Transverse colon (tissue), 4 donors: Measurements from ENCODE around the gene SYT1. TPM values are rescaled to one million over a fixed set of nuclear protein-coding genes. Genes with fewer than 3 reads are reported as not detected.

Experiments used
- DNase-seq: peaks from one replicate; pipeline ENCODE4 v3.0.0-alpha.2; 2019
- H3K27ac ChIP-seq, 4 donors: fragments of 200-600 bp; sonication (generic); 2 replicates each; pipeline ENCODE4 v1.5.1; 2016 to 2018; ENCODE audit warnings: inconsistent platforms in 4 of 4
- H3K27me3 ChIP-seq: fragments of 200-600 bp; sonication (generic); 2 replicates; pipeline ENCODE4 v1.5.1; 2017; ENCODE audit warnings: inconsistent platforms
- H3K36me3 ChIP-seq, 4 donors: fragments of 200-600 bp; sonication (generic); 2 replicates each; pipeline ENCODE4 v1.5.1; 2017 to 2019; ENCODE audit warnings: inconsistent platforms in 4 of 4
- H3K4me1 ChIP-seq, 4 donors: fragments of 200-600 bp; sonication (generic); 2 replicates each; pipeline ENCODE4 v1.5.1; 2017 to 2020; ENCODE audit warnings: inconsistent platforms in 4 of 4
- H3K4me3 ChIP-seq, 4 donors: fragments of 200-600 bp; sonication (generic); 1 replicate in 1 of 4; 2 replicates in 3 of 4; pipeline versions ENCODE4 v1.5.1 to v1.6.1; 2017 to 2019; ENCODE audit warnings: inconsistent platforms in 4 of 4
- H3K9me3 ChIP-seq, 2 donors: fragments of 200-600 bp; sonication (generic); 2 replicates each; pipeline ENCODE4 v1.5.1; 2017 to 2019; ENCODE audit warnings: inconsistent platforms in 2 of 2
- CTCF ChIP-seq, 5 experiments: fragments of 200-600 bp in 3 of 5; fragments of 450-650 bp in 2 of 5; sonication (generic) in 3 of 5; IDR thresholded peaks; 1 replicate in 2 of 5; 2 replicates in 3 of 5; pipeline ENCODE4 v1.5.1; 2016 to 2017; ENCODE audit warnings: antibody characterized with exemption in 5 of 5, inconsistent platforms in 3 of 5, mild to moderate bottlenecking in 2 of 5, moderate library complexity in 1 of 5
- EP300 ChIP-seq: sonication (generic); formaldehyde crosslinking; IDR thresholded peaks from one replicate; pipeline ENCODE4 v1.6.1; 2017; ENCODE audit warnings: antibody characterized with exemption, low read depth
- POLR2A ChIP-seq: fragments of 450-650 bp; IDR thresholded peaks from one replicate; pipeline ENCODE4 v1.6.1; 2016; ENCODE audit warnings: antibody characterized with exemption, mild to moderate bottlenecking, moderate library complexity
- POLR2AphosphoS5 ChIP-seq, 3 donors: sonication (generic); formaldehyde crosslinking; IDR thresholded peaks; one replicate each; pipeline ENCODE4 v1.6.1; 2016; ENCODE audit warnings: antibody characterized with exemption in 3 of 3
- WGBS, 2 donors: methylation state at CpG; one replicate each; pipeline ENCODE4 v1.1.5; 2018; ENCODE audit warnings: low coverage in 1 of 2; 5-methylcytosine and 5-hydroxymethylcytosine counted together
- in situ Hi-C, 4 donors: fragments of 200-750 bp; cut with MboI; loops; one replicate each; pipeline versions ENCODE4 v1.15.0 to v1.15.1; 2017; ENCODE audit warnings: low sequenced_read_pairs in 3 of 4, low pct_ligation_motif_present in 1 of 4, low pct_unique_long_range_greater_than_20kb in 1 of 4
- intact Hi-C: fragments of 100-400 bp; cut with DNase I; formaldehyde crosslinking; loops from one replicate; pipeline ENCODE4 v1.15.1; 2023; ENCODE audit warnings: low total_unique reads
- total RNA-seq, 4 donors: library from RNA; depleted of rRNA; stranded (reverse); fragments of >200 nt; gene quantifications; one replicate each; pipeline ENCODE4 v1.1.0, GENCODE V29; 2016

Gene SYT1
- total RNA-seq, 4 donors from 2014 or later, result 0.60 to 4.9 (median 2.1) TPM

DNA sequence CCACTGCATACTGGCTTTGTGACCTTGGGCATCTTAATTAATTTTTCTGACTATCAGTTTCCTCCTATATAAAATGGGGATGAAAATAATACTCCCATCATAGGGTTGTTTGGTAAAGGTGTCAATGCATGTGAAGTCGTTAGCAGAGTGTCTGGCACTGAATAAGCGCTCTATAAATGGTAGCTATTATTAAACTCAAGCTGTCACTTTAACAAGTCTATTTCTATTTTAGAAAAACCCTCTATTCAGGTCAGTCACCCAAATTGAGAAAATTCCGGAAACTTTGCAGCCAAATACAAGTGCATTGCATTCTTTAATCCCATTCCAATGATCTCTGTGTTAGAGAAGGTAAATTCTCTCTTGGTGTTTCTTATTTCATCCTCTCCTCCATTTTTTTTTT is 363.1 kb downstream of the SYT1 start:
- intact Hi-C loops, result no loop called here
- DNase-seq, result no peak
- TF ChIP-seq EP300, result no peak
- TF ChIP-seq POLR2AphosphoS5 (IDR thresholded peaks at IDR 0.05), result no peak
- TF ChIP-seq POLR2A, result no peak
- TF ChIP-seq CTCF (IDR thresholded peaks at IDR 0.05), result no peak
- whole genome bisulfite sequencing, 2 donors, result 86% methylated on average over 3 of the region's 3 CpGs
- in situ Hi-C loops, result no loop called here
- H3K4me3 ChIP-seq, result no peak overlapping the region
- H3K36me3 ChIP-seq, result no peaks in the 10 kb centered on the region
- no peaks in the 10 kb centered on the region for H3K4me1 ChIP-seq
- no peaks in the 10 kb centered on the region for H3K27me3 ChIP-seq
- no peak overlapping the region for H3K27ac ChIP-seq
- H3K9me3 ChIP-seq, result no peaks in the 10 kb centered on the region

DNA sequence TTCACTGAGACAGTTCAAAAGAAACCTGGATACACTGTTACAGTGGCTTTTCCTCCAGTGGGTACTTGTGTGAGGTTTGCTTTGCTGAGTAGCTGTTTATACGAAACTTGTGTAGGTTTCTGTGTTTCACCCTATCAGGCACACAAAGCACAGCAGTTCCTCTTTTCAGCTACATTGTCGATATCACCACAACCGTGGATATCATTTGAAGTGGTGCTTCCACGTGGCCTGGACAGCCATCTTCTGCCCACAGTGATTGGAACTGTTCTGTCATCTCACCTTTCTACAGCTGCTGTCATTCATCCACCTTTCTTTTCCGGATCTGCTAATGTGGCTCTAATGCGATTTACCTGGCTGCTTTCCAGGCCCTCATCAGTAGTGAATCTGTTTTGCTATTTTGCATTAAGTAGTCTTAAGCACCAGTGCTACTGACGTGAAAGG is 368.8 kb downstream of the SYT1 start:
- H3K4me1 ChIP-seq, result no peaks in the 10 kb centered on the region
- in situ Hi-C loops, result no loop called here
- intact Hi-C loops, result no loop called here
- no peaks in the 10 kb centered on the region for H3K36me3 ChIP-seq
- no peaks in the 10 kb centered on the region for H3K27me3 ChIP-seq
- 54 to 55% methylated on average over 5 to 7 of the region's 7 CpGs for WGBS, 2 donors
- H3K9me3 ChIP-seq, result no peaks in the 10 kb centered on the region
- TF ChIP-seq POLR2AphosphoS5 (IDR thresholded peaks at IDR 0.05), result no peak
- TF ChIP-seq EP300, result no peak
- no peak for TF ChIP-seq POLR2A
- no peak for TF ChIP-seq CTCF (IDR thresholded peaks at IDR 0.05)
- no peak for DNase-seq
- H3K4me3 ChIP-seq, result no peak overlapping the region
- H3K27ac ChIP-seq, result no peak overlapping the region

GRCh38 chr12:79236920-79237319 is 372.3 kb downstream of the SYT1 start:
- no peaks in the 10 kb centered on the region for H3K27me3 ChIP-seq
- TF ChIP-seq EP300, result no peak
- TF ChIP-seq POLR2A, result no peak
- H3K4me3 ChIP-seq, result no peak overlapping the region
- in situ Hi-C loops (no loop called here), intact Hi-C loops (no loop called here)
- H3K4me1 ChIP-seq, result no peaks in the 10 kb centered on the region
- H3K9me3 ChIP-seq, result no peaks in the 10 kb centered on the region
- DNase-seq, result no peak
- no peak overlapping the region for H3K27ac ChIP-seq
- H3K36me3 ChIP-seq, result no peaks in the 10 kb centered on the region
- WGBS, 2 donors, result 95 to 100% methylated on average over 4 of the region's 4 CpGs

DNA sequence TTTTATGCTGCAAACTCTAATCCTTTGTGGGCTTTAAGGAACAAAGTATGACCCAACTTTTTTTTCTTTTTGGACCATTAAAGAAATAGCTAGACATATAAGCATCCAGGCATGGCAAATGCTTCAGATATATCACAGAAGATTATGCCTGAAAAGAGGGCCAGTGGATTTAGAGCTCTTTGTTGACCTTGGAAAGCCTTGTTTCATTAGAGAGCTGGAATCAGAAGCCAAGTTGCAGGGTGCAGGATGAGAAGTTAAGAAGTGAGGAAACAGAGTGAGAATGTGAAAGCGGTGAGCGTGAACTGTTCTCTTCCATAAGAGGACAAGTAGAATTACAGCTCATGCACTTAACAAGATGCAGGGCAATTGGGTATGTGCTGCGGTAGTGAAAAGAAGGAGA is 373.7 kb downstream of the SYT1 start:
- no peaks in the 10 kb centered on the region for H3K27me3 ChIP-seq
- no peaks in the 10 kb centered on the region for H3K9me3 ChIP-seq
- TF ChIP-seq EP300, result no peak
- no peak for TF ChIP-seq POLR2A
- TF ChIP-seq CTCF (IDR thresholded peaks at IDR 0.05), result no peak
- TF ChIP-seq POLR2AphosphoS5 (IDR thresholded peaks at IDR 0.05), result no peak
- no peak overlapping the region for H3K27ac ChIP-seq
- H3K4me1 ChIP-seq, result no peaks in the 10 kb centered on the region
- no peak overlapping the region for H3K4me3 ChIP-seq
- intact Hi-C loops, result no loop called here
- WGBS, 2 donors, result 95 to 100% methylated on average over 2 to 3 of the region's 3 CpGs
- in situ Hi-C loops, result no loop called here
- H3K36me3 ChIP-seq, result no peaks in the 10 kb centered on the region
- DNase-seq, result no peak

DNA sequence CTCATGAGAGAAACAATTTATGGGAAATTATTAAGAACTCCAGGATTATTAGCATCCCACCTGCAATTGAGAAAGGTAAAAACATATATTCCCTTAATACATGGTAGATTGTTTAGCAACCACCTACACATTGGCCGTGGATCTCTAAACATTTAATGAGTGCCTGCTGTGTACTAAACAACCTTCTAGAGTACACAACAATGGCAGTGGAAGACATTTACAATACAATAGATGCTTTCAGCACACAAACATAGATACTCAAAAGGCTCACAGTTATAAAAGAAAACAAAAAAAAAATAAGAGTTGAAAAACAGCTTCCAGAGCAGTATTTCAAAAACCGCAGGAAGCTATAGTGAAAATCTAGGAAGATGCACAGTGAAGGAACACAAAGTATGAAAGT is 382.9 kb downstream of the SYT1 start:
- Histone ChIP-seq H3K36me3 (no peaks in the 10 kb centered on the region), H3K27me3 (no peaks in the 10 kb centered on the region), H3K9me3 (no peaks in the 10 kb centered on the region), H3K27ac (no peak overlapping the region), H3K4me3 (no peak overlapping the region), H3K4me1 (no peaks in the 10 kb centered on the region)
- intact Hi-C loops, result no loop called here
- DNase-seq, result no peak
- no peak for TF ChIP-seq POLR2AphosphoS5 (IDR thresholded peaks at IDR 0.05)
- TF ChIP-seq EP300, result no peak
- no peak for TF ChIP-seq CTCF (IDR thresholded peaks at IDR 0.05)
- TF ChIP-seq POLR2A, result no peak
- WGBS, 2 donors, result 79 to 81% methylated on average over 2 of the region's 2 CpGs
- in situ Hi-C loops, result no loop called here
